CD1c-positive myeloid dendritic cell (primary cell): Measurements from ENCODE around the gene ABCB9.
A peak's percentile ranks its signal among the peaks of the same experiment; 100 is the strongest.
"Not testable (repeated sequence)": the region's sequence is repeated elsewhere in the genome, so short reads cannot be mapped to it uniquely, and the experiment has no call there.

Experiments
- DNase-seq: peaks from one replicate; pipeline ENCODE4 v3.0.0-alpha.2; 2016; ENCODE audit errors: extremely low spot score

The ABCB9 gene

DNA sequence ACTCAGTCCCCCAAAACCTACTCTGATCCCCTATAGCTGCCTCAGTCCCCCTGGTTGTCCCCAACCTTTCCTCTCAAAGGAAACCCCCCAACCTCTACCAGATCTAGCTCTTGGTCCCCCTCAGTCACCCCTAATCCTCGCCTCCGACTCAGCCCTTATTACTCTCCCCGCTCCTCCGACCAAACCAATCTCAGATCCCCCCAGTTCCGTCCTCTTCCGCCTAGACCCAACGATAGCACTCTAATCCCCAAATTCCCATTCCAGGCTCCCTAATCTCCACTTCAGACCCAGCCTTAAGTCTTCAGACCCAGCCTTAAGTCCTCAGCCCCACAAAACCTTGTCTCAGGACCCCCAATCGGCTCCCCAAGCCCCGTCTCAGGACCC is 71.0 kb downstream of the ABCB9 start:
- DNase-seq, result peak; percentile 39

DNA sequence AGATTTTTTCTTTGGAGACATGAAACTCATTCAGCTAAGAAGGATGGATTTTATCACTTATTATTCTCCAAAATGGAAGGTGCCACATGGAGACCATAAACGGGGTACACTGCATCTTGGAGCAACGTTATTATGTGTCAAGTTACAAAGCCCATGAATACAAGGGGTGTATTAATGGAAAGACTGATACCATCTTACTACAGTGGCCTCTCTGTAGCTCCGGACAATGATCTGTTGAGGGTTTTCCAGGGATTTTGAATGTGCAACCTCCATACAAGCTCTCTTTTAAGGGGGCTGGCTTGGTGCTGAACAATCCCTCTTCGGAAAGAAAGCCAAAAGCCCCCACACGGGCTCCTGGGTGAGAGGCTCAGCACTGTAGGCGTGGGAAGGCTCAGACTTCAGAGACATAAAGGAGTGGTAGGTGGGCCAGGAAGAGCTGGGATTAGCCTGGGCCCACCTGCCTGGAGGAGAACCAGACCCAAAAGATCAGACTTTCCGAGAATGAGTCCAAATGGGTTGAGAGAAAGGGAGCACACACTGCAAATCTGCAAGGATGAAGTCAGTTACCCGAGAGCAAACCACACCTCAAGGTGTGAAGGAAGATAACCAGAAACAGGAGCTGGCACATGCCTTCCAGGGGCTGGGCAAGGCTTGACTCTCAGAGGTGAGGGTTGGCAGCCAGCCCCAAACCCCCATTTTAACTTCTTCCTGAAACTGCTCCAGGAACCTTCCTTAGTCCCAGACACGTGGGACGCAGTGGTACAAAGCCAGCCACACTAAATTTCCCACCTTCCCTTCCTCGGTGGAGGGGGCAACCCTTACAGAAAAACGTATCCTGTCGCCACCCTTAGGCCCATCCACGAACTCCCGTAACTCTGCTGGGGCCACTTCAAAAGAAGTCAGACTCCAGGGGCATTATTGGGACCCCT is 71.8 kb downstream of the ABCB9 start:
- DNase-seq, result no peak

GRCh38 chr12:122893208-122894153 is 72.8 kb downstream of the ABCB9 start:
- no peak for DNase-seq

- not testable (repeated sequence) for DNase-seq
Observed at GRCh38 chr12:122892724-122893123, 73.5 kb downstream of the ABCB9 start.

GRCh38 chr12:122891661-122892525 is 74.4 kb downstream of the ABCB9 start:
- peak; percentile 81 for DNase-seq

GRCh38 chr12:122889761-122890520 is 76.3 kb downstream of the ABCB9 start:
- peak; percentile 21 for DNase-seq

- DNase-seq, result peak; percentile 80
Observed at GRCh38 chr12:122888232-122888752, 78.0 kb downstream of the ABCB9 start.

DNA sequence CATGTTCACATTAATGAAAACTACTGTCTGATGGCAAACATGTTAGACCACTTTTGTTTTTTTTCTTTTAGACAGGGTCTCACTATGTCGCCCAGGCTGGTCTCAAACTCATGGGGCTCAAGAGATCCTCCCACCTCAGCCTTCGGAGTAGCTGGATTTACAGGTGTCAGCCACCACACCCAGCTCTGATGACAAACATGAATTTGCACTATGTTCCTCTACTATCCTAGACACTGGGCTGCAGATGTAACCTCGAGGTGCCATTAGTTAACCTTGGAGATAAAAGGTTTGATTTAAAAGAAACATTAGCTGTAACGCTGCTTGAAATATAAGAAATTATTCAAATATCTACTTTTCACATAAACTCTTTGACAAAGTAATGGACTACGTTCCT is 78.4 kb downstream of the ABCB9 start:
- DNase-seq, result no peak

- peak; percentile 44 for DNase-seq
Observed at GRCh38 chr12:122886851-122887818, 79.1 kb downstream of the ABCB9 start.

GRCh38 chr12:122886161-122886560 is 80.1 kb downstream of the ABCB9 start:
- no peak for DNase-seq

- peak; percentile 50 for DNase-seq
Observed at GRCh38 chr12:122884860-122885259, 81.4 kb downstream of the ABCB9 start.

DNA sequence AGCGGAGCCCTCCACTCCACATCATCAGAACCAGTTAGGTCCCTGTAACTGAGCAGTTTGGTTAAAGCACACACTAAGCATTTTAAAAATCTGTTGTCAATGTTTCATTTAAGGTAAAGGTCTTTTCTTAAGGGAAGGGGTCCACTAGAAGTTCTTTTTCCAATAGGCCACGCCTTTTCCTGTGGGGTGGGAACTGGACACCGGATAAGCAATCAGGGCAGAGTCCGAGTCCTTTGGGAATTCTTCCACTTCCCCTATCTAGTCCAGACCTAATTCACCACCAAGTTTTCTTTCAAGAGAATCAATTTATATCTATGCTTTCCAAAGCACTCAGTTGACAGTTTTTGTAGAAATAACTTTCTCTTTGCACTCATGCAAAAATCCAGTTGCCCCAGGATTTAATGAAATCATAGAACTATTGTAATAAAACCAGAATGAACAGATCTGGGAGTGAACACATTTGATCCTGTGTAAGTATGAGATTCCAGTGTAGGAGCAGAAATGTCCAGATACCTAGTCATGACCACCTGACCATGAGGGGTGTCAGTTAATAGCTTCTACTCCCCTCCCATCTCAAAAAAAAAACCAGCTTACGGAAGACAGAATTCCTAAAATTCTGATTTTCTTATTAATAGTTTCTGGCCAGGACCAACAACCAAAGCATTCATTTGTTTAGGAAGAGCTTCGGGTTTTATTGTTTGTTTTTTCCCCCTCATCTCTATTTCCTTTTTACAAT is 82.0 kb downstream of the ABCB9 start:
- DNase-seq, result no peak

DNA sequence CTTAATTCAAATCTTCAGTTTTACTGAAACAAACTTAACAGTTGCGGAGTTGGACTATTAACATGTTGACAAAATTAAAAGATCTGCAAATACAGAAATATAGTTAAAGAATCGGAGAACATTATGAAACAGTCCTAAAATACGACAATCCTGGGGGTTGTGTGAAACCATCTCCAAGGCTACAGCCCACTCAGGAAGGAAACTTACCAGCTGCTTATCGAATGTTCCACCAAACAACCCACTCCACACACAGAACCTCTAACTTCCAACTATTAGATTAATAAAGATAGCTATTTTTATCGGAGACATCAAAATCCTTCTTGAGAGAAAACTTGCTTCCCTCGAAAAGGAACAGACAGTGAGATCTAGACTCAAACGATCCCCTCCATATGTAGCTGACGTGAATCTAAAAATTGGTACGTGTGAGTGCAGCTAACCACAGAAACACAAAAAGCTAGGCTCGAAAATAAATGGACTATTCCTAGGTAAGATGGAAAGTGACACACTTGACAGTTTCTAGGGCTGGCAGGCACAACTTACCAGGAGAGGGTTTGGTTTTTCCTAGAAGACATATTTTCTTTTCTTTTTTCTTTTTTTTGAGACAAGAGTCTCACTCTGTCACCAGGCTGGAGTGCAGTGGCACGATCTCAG is 83.2 kb downstream of the ABCB9 start:
- DNase-seq, result no peak

DNA sequence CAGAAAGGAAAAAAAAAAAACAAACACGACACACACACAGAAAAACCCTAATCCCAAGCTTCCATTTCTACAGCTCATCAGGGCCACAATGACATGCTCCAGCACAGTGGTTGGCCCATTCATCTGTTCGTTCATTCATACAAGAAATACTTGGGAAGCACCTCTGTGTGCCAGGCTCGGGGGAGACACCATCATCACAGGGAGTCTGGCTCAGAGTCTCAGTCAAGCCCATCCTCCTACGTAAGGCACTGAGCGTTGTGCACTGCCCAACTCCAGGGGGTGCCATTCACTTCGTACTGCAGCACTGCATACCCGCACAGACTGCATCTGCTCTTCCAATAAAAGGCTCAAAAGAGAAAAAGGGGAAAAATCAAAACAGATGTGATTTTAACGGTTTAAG is 85.6 kb downstream of the ABCB9 start:
- peak; percentile 34 for DNase-seq

- DNase-seq, result no peak
Observed at GRCh38 chr12:122880155-122880667, 86.1 kb downstream of the ABCB9 start.
